HG02852 (cell line): ENCODE results near the gene CLCNKA.
"Not testable (repeated sequence)": the region's sequence is repeated elsewhere in the genome, so short reads cannot be mapped to it uniquely, and the experiment has no call there.

Experiments used
- ATAC-seq: cut with Tn5 transposase; IDR thresholded peaks from one replicate; pipeline ENCODE4 v1.9.1; 2021; ENCODE audit warnings: mild to moderate bottlenecking, moderate library complexity; ENCODE audit not compliant: unreplicated experiment

The CLCNKA gene

GRCh38 chr1:16061989-16062686 lies 40.3 kb downstream of the CLCNKA start:
- not testable (repeated sequence) for ATAC-seq

- not testable (repeated sequence) for ATAC-seq
These were observed 40.8 kb downstream of the CLCNKA start for GRCh38 chr1:16062687-16063075.

DNA sequence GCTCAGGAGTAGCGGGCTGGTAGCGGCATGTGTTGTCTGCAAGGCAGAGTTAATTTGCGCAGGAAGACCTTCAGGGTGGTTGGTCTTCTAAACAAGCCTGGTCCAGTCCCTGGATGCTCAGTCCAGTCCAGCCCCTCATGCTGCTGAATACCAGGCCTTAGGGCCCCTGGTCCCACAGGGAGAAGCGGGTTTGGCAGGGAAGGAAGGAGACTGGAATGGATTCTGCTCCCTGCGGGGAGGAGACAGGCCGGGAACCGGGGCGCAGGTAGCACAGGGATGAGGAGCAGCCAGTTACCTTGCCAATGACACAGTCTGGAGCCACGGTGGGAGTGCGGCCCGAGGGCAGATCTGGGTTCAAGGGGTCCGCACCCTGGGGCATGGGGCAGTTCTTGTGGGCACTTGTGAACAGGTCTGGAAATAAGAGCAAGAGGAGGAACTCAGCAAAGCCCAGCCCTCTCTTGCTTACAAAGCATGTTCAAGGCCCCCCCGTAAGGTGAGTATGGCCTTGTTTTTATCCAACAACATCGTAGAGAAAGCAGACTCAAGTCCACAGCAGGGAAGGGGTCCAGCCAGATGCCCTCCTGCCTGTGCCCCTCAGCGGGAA lies 41.5 kb downstream of the CLCNKA start:
- no peak for ATAC-seq

GRCh38 chr1:16063921-16064320 lies 42.1 kb downstream of the CLCNKA start:
- no peak for ATAC-seq

DNA sequence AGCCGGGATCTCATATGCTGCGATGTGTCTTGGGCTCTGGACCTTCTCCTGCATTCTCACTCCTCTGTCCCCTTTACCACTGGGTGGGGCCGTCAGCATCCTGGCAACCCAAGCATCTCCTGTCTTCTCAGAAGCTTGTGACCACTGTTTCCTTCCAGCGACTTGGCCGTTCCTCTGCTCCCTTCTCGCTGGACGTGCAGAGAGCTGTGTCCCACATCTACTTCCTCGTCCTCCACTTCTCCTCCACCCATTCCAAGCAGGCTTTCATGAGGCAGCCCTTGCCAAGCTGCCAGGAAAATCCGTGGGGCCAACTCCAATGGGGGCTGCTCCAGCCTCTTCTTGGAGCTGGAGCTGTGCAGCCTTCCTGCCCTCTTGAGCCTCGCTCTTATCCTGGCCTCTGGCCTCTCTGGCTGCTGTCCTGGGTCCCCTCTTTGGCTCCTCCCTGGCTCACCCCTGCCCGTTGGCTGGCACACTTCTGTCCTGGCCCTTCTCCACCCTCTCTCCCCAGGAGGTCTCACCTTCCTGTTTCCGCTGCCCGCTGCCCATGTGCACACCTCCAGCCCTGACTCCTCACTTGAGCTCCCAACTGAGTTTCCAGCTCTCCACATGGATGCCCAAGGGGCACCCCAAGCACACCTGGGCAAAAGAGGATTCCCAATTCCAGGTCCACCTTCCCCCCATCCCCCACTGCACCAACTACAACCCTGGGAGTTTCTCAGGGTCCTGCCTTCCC lies 42.9 kb downstream of the CLCNKA start:
- ATAC-seq, result no peak

DNA sequence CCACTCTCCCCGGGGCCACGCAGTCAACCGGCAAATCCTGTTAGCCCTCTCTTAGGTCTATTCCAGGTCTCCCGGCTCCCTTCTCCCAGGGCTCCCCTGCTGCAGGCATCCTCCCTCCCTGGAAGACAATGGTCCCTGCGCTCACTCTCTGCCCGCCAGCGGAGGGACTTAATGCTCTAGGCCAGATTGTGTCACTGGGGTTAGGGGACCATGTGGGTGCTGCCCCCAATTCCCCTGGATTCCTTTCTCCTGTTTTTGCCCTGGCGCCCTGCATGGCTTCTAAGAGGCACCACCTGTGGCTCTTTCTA lies 43.4 kb downstream of the CLCNKA start:
- no peak for ATAC-seq

GRCh38 chr1:16066245-16066644 lies 44.4 kb downstream of the CLCNKA start:
- ATAC-seq, result no peak

DNA sequence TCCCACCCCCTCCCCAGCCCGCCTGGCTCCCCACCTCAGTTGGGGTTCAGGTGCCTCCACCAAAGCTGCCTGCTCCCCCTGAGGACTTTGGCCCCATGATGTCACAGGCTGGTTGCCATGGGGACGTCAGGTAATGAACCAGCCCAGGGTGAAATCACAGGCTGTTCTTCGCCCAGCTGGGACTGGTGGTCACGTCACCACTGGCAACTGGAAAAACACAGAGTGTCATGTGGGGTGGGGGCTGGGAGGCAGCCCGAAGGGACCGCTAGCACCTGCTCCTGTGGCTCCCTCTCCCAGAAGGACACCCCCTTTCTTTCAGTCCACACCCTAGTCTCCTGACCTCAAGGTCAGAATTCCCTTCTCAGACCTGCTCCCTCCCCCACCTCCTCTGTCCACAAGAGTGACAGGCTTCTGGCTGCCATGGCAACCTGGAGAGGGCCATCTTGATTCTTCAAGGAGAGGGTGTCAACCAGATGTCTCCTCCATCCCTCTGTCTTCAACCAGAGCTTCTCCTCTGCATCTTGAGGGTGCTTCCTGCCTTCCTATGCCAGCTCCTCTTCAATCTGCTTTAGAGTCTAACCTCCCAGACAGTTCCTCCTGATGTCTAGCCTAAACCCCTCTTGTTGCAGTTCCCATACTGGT lies 45.4 kb downstream of the CLCNKA start:
- no peak for ATAC-seq

- ATAC-seq, result no peak
These were observed 46.1 kb downstream of the CLCNKA start for GRCh38 chr1:16067933-16068332.

DNA sequence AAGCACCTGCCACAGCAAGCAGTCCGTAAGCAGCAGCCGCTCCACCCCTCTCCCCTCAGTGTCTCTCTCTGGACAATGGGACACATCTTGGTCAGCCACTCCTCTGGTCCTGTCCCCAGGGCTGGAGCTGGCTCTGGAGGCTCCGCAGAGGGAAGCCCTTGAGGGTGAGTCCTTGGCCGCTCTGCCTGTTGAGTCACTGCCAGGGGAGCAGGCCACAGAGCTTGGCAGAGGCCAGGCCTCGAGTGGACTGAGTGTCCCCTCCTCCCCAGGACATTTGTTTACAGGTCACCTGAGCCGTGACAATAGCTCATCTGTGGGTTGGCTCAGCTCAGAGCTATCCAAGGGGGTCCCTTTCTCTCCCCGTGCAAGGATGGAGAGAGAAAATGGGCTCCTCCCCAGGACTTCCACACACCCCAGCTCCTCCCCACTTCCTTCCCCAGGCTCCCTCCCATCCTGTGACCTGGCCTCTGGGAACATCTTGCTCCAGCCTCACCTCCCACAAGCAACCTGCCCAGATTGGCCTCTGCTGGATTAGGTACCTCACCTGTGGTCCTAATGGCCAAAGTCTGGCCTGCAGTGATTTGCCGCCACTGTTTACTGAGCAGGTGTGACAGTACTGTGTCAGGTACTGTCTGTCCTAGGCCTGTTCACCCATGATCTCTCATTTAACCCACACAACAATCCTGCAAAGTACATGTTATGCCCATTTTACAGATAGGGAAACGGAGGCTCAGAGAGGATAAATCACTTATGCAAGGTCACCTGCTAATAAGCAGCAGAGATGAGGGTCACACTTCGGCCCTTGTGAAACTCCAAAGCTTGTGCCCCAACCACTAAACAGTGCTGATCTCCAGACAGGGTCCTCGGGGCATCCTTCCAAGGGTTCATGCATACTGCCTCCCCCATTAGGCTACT lies 46.8 kb downstream of the CLCNKA start:
- ATAC-seq, result no peak

DNA sequence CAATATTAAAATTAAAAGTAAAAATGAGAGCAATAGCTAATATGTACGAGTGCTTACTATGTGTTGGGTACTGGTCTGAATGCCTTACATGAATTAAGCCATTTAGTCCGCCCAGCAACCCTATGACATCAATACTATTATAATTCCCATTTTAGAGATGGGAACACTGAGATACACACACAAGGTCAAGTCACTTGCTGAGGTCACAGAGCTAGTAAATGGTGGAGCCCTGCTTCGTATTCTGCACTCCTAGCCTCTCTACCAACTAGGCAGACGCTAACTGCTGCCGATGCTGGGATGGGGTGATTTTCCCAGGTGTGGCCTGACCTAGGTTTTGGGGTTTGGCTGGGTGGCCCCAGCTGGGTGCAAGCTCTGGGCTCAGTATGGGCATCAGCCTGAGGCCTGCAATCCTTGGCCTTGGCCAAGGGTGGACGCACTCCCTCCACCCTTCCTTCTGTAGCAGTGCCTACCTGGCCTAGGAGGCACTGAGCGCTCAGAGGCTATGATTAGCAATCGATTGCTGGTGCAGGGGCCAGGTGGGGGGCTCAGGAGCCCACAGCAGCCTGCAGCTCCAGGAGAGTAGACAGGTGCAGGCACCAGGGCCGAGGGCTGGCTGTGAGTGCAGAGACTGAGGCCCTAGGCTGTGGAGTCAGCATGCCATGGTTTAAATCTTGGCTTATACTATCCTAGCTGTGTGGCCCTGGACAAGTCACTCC lies 49.0 kb downstream of the CLCNKA start:
- ATAC-seq, result no peak

- no peak for ATAC-seq
These were observed 49.8 kb downstream of the CLCNKA start for GRCh38 chr1:16071614-16072013.

DNA sequence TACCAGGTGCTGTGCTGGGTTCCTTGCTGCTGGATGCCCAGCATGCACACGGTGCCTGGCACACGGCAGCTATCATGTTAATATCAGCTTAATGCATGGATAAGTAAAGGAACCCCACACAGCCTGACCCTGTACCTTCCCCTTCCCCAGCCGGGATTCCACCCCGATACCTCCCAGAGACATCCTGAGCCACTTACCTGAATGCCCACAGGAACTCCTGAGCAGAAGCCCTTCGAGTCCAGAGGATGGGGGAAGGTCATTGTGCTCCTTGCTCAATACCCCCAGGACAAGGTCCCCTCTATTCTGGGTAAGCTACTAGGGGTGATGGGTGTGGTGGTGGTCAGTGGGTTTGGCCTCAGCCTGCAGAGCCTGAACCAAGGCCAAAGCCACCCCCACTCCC lies 50.3 kb downstream of the CLCNKA start:
- ATAC-seq, result no peak

GRCh38 chr1:16072616-16073484 lies 51.0 kb downstream of the CLCNKA start:
- ATAC-seq, result no peak

- ATAC-seq, result no peak
These were observed 51.8 kb downstream of the CLCNKA start, which contains the start of gene FAM131C for GRCh38 chr1:16073490-16074119. FAM131C (minus strand) TSS chr1:16073651; CDS start chr1:16073442, 209 bp downstream.

GRCh38 chr1:16074217-16074616 lies 52.4 kb downstream of the CLCNKA start:
- no peak for ATAC-seq

- ATAC-seq, result no peak
These were observed 53.6 kb downstream of the CLCNKA start for GRCh38 chr1:16075337-16076030.
